ENCODE results near the gene SLC49A4.

SLC49A4 gene

DNA sequence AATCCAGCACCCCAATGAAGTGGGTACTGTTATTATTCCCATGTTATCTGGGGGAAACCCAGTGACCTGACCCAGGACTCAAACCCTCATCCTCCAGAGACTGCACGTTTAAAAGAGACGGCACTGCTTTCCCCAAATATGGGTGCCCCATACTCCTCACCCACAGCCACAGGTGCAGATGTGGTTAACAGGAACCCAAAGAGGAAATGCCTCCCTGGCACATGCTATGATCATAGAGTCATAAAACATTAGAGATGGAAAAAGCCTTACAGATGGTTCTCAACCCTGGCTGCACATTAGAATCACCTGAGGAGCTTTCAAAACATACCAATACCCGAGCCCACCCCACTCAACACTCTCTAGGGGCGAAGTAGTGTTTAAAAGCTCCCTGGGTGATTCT is 121.2 kb downstream of the SLC49A4 start:
- in situ Hi-C loops (cut with HindIII; ENCODE audit: low sequenced_read_pairs), result no loop called here
- no peak for DNase-seq (ENCODE audit: low read depth)
- TF ChIP-seq, protein P1, sequence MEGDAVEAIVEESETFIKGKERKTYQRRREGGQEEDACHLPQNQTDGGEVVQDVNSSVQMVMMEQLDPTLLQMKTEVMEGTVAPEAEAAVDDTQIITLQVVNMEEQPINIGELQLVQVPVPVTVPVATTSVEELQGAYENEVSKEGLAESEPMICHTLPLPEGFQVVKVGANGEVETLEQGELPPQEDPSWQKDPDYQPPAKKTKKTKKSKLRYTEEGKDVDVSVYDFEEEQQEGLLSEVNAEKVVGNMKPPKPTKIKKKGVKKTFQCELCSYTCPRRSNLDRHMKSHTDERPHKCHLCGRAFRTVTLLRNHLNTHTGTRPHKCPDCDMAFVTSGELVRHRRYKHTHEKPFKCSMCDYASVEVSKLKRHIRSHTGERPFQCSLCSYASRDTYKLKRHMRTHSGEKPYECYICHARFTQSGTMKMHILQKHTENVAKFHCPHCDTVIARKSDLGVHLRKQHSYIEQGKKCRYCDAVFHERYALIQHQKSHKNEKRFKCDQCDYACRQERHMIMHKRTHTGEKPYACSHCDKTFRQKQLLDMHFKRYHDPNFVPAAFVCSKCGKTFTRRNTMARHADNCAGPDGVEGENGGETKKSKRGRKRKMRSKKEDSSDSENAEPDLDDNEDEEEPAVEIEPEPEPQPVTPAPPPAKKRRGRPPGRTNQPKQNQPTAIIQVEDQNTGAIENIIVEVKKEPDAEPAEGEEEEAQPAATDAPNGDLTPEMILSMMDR (IDR thresholded peaks at IDR 0.05; ENCODE audit: low read depth, low read length, missing control alignments), result no peak
- no peak overlapping the region for H3K4me3 ChIP-seq (ENCODE audit: low read depth, low read length)

DNA sequence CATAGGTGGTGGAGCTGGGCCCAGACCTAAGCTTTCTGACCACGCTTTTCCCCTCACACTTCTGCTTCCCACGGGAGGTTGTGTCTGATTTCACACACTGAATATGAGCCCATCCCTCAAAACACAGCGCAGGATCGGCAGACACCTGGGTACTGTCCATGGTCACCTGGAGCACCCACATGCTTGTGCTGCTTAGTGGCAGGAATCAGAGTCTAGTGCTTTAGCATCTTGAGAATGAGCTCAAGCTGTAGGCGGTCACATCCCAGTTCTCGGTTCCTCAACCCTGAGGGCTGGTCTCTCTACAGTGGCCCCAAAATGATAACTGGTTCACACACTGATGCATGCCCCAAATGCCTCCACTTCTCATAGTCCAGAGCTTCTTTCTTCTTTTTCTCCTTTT is 121.7 kb downstream of the SLC49A4 start:
- in situ Hi-C loops (cut with HindIII; ENCODE audit: low sequenced_read_pairs), result no loop called here
- TF ChIP-seq, protein P1 (IDR thresholded peaks at IDR 0.05; ENCODE audit: low read depth, low read length, missing control alignments), result no peak
- no peak for DNase-seq (ENCODE audit: low read depth)
- no peak overlapping the region for H3K4me3 ChIP-seq (ENCODE audit: low read depth, low read length)

GRCh38 chr3:122917412-122917811 is 122.5 kb downstream of the SLC49A4 start:
- no peak overlapping the region for H3K4me3 ChIP-seq (ENCODE audit: low read depth, low read length)
- DNase-seq (ENCODE audit: low read depth), result no peak
- TF ChIP-seq, protein P1 (IDR thresholded peaks at IDR 0.05; ENCODE audit: low read depth, low read length, missing control alignments), result no peak
- in situ Hi-C loops (cut with HindIII; ENCODE audit: low sequenced_read_pairs), result no loop called here

DNA sequence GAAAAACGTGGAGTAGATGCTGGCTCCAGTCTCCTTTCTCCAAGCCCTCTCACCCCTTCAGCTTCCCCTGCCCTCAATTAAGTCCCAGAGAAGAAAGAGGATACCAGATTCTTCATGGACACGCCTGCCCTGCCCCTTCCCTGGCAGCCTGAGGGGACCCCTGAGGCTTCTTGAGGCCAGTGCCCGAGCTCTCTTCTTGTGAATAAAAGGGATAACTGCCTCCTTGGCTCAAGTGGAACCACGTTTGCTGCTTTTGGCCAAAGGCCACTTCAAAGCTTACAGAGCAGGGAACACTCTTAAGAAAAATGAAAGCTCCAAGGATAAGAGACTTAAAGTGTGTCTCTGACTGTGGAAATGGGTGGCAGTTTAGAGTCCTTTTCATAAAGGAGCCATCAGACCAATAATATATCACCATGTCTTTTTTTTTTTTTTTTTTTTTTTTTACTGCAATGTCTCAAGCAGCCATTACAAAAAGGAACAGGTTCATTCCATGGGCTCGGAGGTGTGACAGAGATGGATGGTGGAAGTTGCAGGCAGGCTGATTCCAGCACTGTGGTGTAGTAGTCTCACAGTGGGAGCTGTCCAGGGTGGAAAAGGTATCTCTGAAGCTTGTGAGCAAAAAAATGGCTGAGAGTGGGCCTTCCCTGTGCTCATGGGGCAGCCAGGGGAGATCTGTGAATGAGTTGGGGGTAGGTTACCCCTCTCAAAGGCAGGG is 123.9 kb downstream of the SLC49A4 start:
- in situ Hi-C loops (cut with HindIII; ENCODE audit: low sequenced_read_pairs), result no loop called here
- TF ChIP-seq, protein P1 (IDR thresholded peaks at IDR 0.05; ENCODE audit: low read depth, low read length, missing control alignments), result no peak
- no peak overlapping the region for H3K4me3 ChIP-seq (ENCODE audit: low read depth, low read length)
- no peak for DNase-seq (ENCODE audit: low read depth)

DNA sequence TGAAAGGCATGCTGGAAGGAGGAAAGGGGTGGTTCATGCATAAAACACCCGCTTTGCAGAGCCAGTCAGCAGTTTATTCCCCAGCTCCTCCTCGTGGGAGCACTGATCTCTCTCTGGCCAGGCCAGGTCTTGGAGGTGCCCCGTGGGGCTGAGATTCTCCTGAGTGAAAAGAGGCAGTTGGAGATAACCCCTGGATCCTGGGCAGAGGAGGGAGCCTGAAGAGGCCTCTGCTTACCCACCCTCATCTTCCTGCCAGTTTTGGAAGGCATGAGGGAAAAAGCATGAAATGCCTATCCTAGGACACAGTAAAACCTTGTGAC is 124.4 kb downstream of the SLC49A4 start:
- TF ChIP-seq, protein P1 (IDR thresholded peaks at IDR 0.05; ENCODE audit: low read depth, low read length, missing control alignments), result no peak
- in situ Hi-C loops (cut with HindIII; ENCODE audit: low sequenced_read_pairs), result no loop called here
- DNase-seq (ENCODE audit: low read depth), result no peak
- H3K4me3 ChIP-seq (ENCODE audit: low read depth, low read length), result no peak overlapping the region

GRCh38 chr3:122920986-122921385 is 126.1 kb downstream of the SLC49A4 start:
- TF ChIP-seq, protein P1 (IDR thresholded peaks at IDR 0.05; ENCODE audit: low read depth, low read length, missing control alignments), result no peak
- in situ Hi-C loops (cut with HindIII; ENCODE audit: low sequenced_read_pairs), result no loop called here
- no peak overlapping the region for H3K4me3 ChIP-seq (ENCODE audit: low read depth, low read length)
- DNase-seq (ENCODE audit: low read depth), result no peak

Data from astrocyte of the cerebellum (primary cell).